DOHH2 (cell line): ENCODE data around the gene WDR48.

Experiments
- H3F3A ChIP-seq: fragments of 200-600 bp; sonication (generic), shearing (Covaris generic); 2 replicates; pipeline ENCODE4 v1.6.0; 2016; ENCODE audit warnings: antibody characterized with exemption, mild to moderate bottlenecking; ENCODE audit not compliant: control insufficient read depth, insufficient read depth
- H3K27ac ChIP-seq: fragments of 200-600 bp; sonication (generic); 2 replicates; pipeline ENCODE4 v1.5.1; 2014; ENCODE audit warnings: low read depth, mild to moderate bottlenecking, low read length, moderate library complexity
- H3K27me3 ChIP-seq: fragments of 200-600 bp; sonication (generic); 2 replicates; pipeline ENCODE4 v1.6.1; 2014; ENCODE audit warnings: mild to moderate bottlenecking, low read length, mixed read lengths; ENCODE audit not compliant: control insufficient read depth
- H3K36me3 ChIP-seq: fragments of 200-600 bp; sonication (generic); 2 replicates; pipeline ENCODE4 v1.6.1; 2014; ENCODE audit warnings: mild to moderate bottlenecking, low read length, moderate library complexity, mixed read lengths; ENCODE audit not compliant: control insufficient read depth
- H3K4me1 ChIP-seq: fragments of 200-600 bp; sonication (generic); 2 replicates; pipeline ENCODE4 v1.6.1; 2014; ENCODE audit warnings: mild to moderate bottlenecking, low read length, mixed read lengths; ENCODE audit not compliant: control insufficient read depth
- H3K4me2 ChIP-seq: fragments of 200-600 bp; sonication (generic); 2 replicates; pipeline ENCODE4 v1.6.0; 2014; ENCODE audit warnings: mild to moderate bottlenecking, low read length, moderate library complexity
- H3K4me3 ChIP-seq: fragments of 200-600 bp; sonication (generic); 2 replicates; pipeline ENCODE4 v1.5.1; 2014; ENCODE audit warnings: mild to moderate bottlenecking, low read length, mixed read lengths
- H3K79me2 ChIP-seq: fragments of 200-600 bp; sonication (generic); 2 replicates; pipeline ENCODE4 v1.6.1; 2014; ENCODE audit warnings: mild to moderate bottlenecking, low read length, mixed read lengths; ENCODE audit not compliant: control insufficient read depth
- H3K9me2 ChIP-seq: fragments of 200-600 bp; sonication (generic); replicated peaks from 2 replicates; pipeline ENCODE4 v1.6.1; 2014; ENCODE audit warnings: mild to moderate bottlenecking, low read length, mixed read lengths; ENCODE audit not compliant: control insufficient read depth
- H3K9me3 ChIP-seq: fragments of 200-600 bp; sonication (generic); 2 replicates; pipeline ENCODE4 v1.6.1; 2014; ENCODE audit warnings: antibody characterized with exemption, low read length, mixed read lengths; ENCODE audit not compliant: control insufficient read depth, insufficient read depth
- H4K20me1 ChIP-seq: fragments of 200-600 bp; sonication (generic); 2 replicates; pipeline ENCODE4 v1.6.0; 2014; ENCODE audit warnings: low read depth, mild to moderate bottlenecking, antibody characterized with exemption, low read length, moderate library complexity; ENCODE audit not compliant: control insufficient read depth, insufficient read depth
- CTCF ChIP-seq: fragments of 200-600 bp; sonication (generic); IDR thresholded peaks from one replicate; pipeline ENCODE4 v1.5.1; 2014; ENCODE audit warnings: antibody characterized with exemption, mild to moderate bottlenecking, low read depth, low read length; ENCODE audit not compliant: poor library complexity, severe bottlenecking
- EZH2phosphoT487 ChIP-seq: fragments of 200-600 bp; sonication (generic); IDR thresholded peaks from 2 replicates; pipeline ENCODE4 v1.6.1; 2017; ENCODE audit warnings: borderline replicate concordance, mild to moderate bottlenecking, antibody characterized with exemption, low read length, moderate library complexity, mixed read lengths

The WDR48 gene

DNA sequence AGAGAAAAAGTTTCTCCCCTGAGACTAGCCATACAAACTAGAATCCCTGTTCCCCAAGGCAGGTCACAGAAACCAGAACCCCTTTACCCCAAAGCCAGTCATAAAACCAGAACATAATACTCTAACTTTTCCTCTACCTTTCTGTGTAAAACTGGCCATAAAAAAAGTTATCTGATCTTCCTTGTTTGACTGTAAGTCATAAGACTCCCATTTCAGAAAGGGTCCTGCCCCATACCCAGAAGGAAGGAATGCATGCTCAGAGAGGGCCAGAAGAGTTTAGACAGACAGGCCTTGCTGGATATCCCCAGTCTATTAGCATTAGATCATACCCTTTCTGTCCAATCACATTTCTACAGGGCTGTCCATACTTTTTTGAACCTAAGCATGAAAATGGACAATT, 27.3 kb upstream of the WDR48 start:
- Histone ChIP-seq H3K9me2 (no peaks in the 10 kb centered on the region), H3K9me3 (no peaks in the 10 kb centered on the region), H3K27ac (no peak overlapping the region), H3K36me3 (no peaks in the 10 kb centered on the region), H3K4me1 (no peaks in the 10 kb centered on the region), H4K20me1 (no peaks in the 10 kb centered on the region), H3K4me3 (no peak overlapping the region), H3F3A (no peaks in the 10 kb centered on the region), H3K4me2 (no peak overlapping the region), H3K79me2 (no peaks in the 10 kb centered on the region), H3K27me3 (peaks cover 22% of the 10 kb centered on the region)
- TF ChIP-seq EZH2phosphoT487 (no peak), CTCF (no peak)

GRCh38 chr3:39025222-39025970, 26.4 kb upstream of the WDR48 start:
- H3F3A ChIP-seq: no peaks in the 10 kb centered on the region
- H3K4me1 ChIP-seq: no peaks in the 10 kb centered on the region
- H4K20me1 ChIP-seq: no peaks in the 10 kb centered on the region
- no peaks in the 10 kb centered on the region for H3K79me2 ChIP-seq
- H3K9me2 ChIP-seq: no peaks in the 10 kb centered on the region
- no peak overlapping the region for H3K27ac ChIP-seq
- no peak overlapping the region for H3K4me3 ChIP-seq
- no peaks in the 10 kb centered on the region for H3K36me3 ChIP-seq
- H3K9me3 ChIP-seq: no peaks in the 10 kb centered on the region
- peaks cover 19% of the 10 kb centered on the region for H3K27me3 ChIP-seq
- no peak for TF ChIP-seq CTCF
- TF ChIP-seq EZH2phosphoT487: no peak
- H3K4me2 ChIP-seq: no peak overlapping the region

- Histone ChIP-seq H3K36me3 (no peaks in the 10 kb centered on the region), H3F3A (no peaks in the 10 kb centered on the region), H3K4me1 (no peaks in the 10 kb centered on the region), H4K20me1 (no peaks in the 10 kb centered on the region), H3K9me3 (no peaks in the 10 kb centered on the region), H3K9me2 (no peaks in the 10 kb centered on the region), H3K4me3 (no peak overlapping the region), H3K4me2 (no peak overlapping the region), H3K27me3 (peaks cover 16% of the 10 kb centered on the region), H3K27ac (no peak overlapping the region), H3K79me2 (no peaks in the 10 kb centered on the region)
- TF ChIP-seq CTCF (no peak), EZH2phosphoT487 (no peak)
Measured at GRCh38 chr3:39028546-39028945, 23.3 kb upstream of the WDR48 start.
